ENCODE results near the gene KRTAP4-8.
"Not testable (repeated sequence)": the region's sequence is repeated elsewhere in the genome, so short reads cannot be mapped to it uniquely, and the experiment has no call there.

The KRTAP4-8 gene

GRCh38 chr17:41098042-41098441 is at the start of gene KRTAP4-8:
TSS of gene KRTAP4-8 (minus strand) at chr17:41098142. CDS start at chr17:41098084, 58 bp downstream.
- no peak for DNase-seq (ENCODE audit: low spot score)

GRCh38 chr17:41145261-41145660 is 47.3 kb upstream of the KRTAP4-8 start:
- no peak for DNase-seq (ENCODE audit: low spot score)

GRCh38 chr17:41144846-41145245 is 46.9 kb upstream of the KRTAP4-8 start:
- DNase-seq (ENCODE audit: low spot score), result no peak

- DNase-seq (ENCODE audit: low spot score), result no peak
Observed at GRCh38 chr17:41141361-41141760, 43.4 kb upstream of the KRTAP4-8 start.

- no peak for DNase-seq (ENCODE audit: low spot score)
Observed at GRCh38 chr17:41140360-41141131, 42.6 kb upstream of the KRTAP4-8 start, which contains the start of gene KRTAP4-6. TSS of gene KRTAP4-6 (minus strand) at chr17:41140544. CDS start at chr17:41140487, 57 bp downstream.

GRCh38 chr17:41139865-41140264 is 41.9 kb upstream of the KRTAP4-8 start:
- DNase-seq (ENCODE audit: low spot score), result not testable (repeated sequence)

- no peak for DNase-seq (ENCODE audit: low spot score)
Observed at GRCh38 chr17:41133880-41134735, 36.2 kb upstream of the KRTAP4-8 start.

GRCh38 chr17:41131979-41132378 is 34.0 kb upstream of the KRTAP4-8 start:
- DNase-seq (ENCODE audit: low spot score), result no peak

GRCh38 chr17:41127371-41127770 is 29.4 kb upstream of the KRTAP4-8 start:
- no peak for DNase-seq (ENCODE audit: low spot score)

GRCh38 chr17:41126412-41126811 is 28.5 kb upstream of the KRTAP4-8 start:
- no peak for DNase-seq (ENCODE audit: low spot score)

GRCh38 chr17:41125064-41125463 is 27.1 kb upstream of the KRTAP4-8 start:
- DNase-seq (ENCODE audit: low spot score), result no peak

GRCh38 chr17:41123991-41124371 is 26.0 kb upstream of the KRTAP4-8 start, which contains the start of gene KRTAP4-12:
TSS of gene KRTAP4-12 (minus strand) at chr17:41124182. CDS start at chr17:41124122, 60 bp downstream.
- not testable (repeated sequence) for DNase-seq (ENCODE audit: low spot score)

GRCh38 chr17:41123292-41123990 is 25.5 kb upstream of the KRTAP4-8 start:
- not testable (repeated sequence) for DNase-seq (ENCODE audit: low spot score)

- no peak for DNase-seq (ENCODE audit: low spot score)
Observed at GRCh38 chr17:41121742-41122141, 23.8 kb upstream of the KRTAP4-8 start.

GRCh38 chr17:41119696-41120690 is 22.1 kb upstream of the KRTAP4-8 start:
- not testable (repeated sequence) for DNase-seq (ENCODE audit: low spot score)

- no peak for DNase-seq (ENCODE audit: low spot score)
Observed at GRCh38 chr17:41118721-41119120, 20.8 kb upstream of the KRTAP4-8 start.

- DNase-seq (ENCODE audit: low spot score), result not testable (repeated sequence)
Observed at GRCh38 chr17:41117846-41118386, 20.0 kb upstream of the KRTAP4-8 start, which contains the start of gene KRTAP4-11. TSS of gene KRTAP4-11 (minus strand) at chr17:41118373. CDS start at chr17:41118315, 58 bp downstream.

- DNase-seq (ENCODE audit: low spot score), result no peak
Observed at GRCh38 chr17:41116297-41116696, 18.4 kb upstream of the KRTAP4-8 start.

- no peak for DNase-seq (ENCODE audit: low spot score)
Observed at GRCh38 chr17:41111151-41111885, 13.4 kb upstream of the KRTAP4-8 start.
